GM21381 (cell line): ENCODE measurements around the gene RTP5.
"Not testable (repeated sequence)": the region's sequence is repeated elsewhere in the genome, so short reads cannot be mapped to it uniquely, and the experiment has no call there.

Experiments
- ATAC-seq: cut with Tn5 transposase; IDR thresholded peaks from one replicate; pipeline ENCODE4 v1.9.1; 2021; ENCODE audit warnings: mild to moderate bottlenecking, moderate library complexity; ENCODE audit not compliant: unreplicated experiment

RTP5 gene

GRCh38 chr2:241900251-241901017, 30.9 kb downstream of the RTP5 start:
- no peak for ATAC-seq

GRCh38 chr2:241901018-241901380, 31.5 kb downstream of the RTP5 start:
- ATAC-seq, result no peak

GRCh38 chr2:241901500-241902351, 32.2 kb downstream of the RTP5 start:
- ATAC-seq, result no peak

GRCh38 chr2:241902357-241902991, 32.9 kb downstream of the RTP5 start:
- ATAC-seq, result no peak

- ATAC-seq, result no peak
Measured at GRCh38 chr2:241903121-241904010, 33.8 kb downstream of the RTP5 start.

- no peak for ATAC-seq
Measured at GRCh38 chr2:241904011-241904718, 34.6 kb downstream of the RTP5 start.

GRCh38 chr2:241904791-241905710, 35.5 kb downstream of the RTP5 start:
- ATAC-seq, result no peak

- no peak for ATAC-seq
Measured at GRCh38 chr2:241905716-241906377, 36.3 kb downstream of the RTP5 start.

GRCh38 chr2:241906378-241906770, 36.8 kb downstream of the RTP5 start:
- not testable (repeated sequence) for ATAC-seq

GRCh38 chr2:241906826-241907570, 37.5 kb downstream of the RTP5 start:
- no peak for ATAC-seq

GRCh38 chr2:241907831-241908230, 38.3 kb downstream of the RTP5 start:
- not testable (repeated sequence) for ATAC-seq

- ATAC-seq, result no peak
Measured at GRCh38 chr2:241908686-241909420, 39.3 kb downstream of the RTP5 start.

GRCh38 chr2:241909769-241910168, 40.2 kb downstream of the RTP5 start:
- ATAC-seq, result no peak

GRCh38 chr2:241910604-241911520, 41.3 kb downstream of the RTP5 start:
- no peak for ATAC-seq

GRCh38 chr2:241911551-241911950, 42.0 kb downstream of the RTP5 start:
- no peak for ATAC-seq

GRCh38 chr2:241912021-241912555, 42.6 kb downstream of the RTP5 start:
- ATAC-seq, result no peak
